ENCODE results near the gene LMTK3. TPM values are rescaled to one million over a fixed set of nuclear protein-coding genes. Genes with fewer than 3 reads are reported as not detected.

The LMTK3 gene
- total RNA-seq, 1 experiment from 2014 or later = 15.9 TPM

GRCh38 chr19:48477698-48478338 is 33.8 kb downstream of the LMTK3 start:
- TF ChIP-seq ZNF263 (CRISPR knock-in tag; IDR thresholded peaks at IDR 0.05; ENCODE audit: low read depth) = no peak
- no peak for TF ChIP-seq GTF2I (CRISPR knock-in tag; conservative IDR thresholded peaks at IDR 0.05)
- DNase-seq (ENCODE audit: low spot score) = no peak
- no peak for ATAC-seq
- CTCF ChIA-PET = no interaction called here
- Mint-ChIP-seq H3K27ac (no peak overlapping the region), H3K9me3 (no peaks in the 10 kb centered on the region), H3K27me3 (ENCODE audit: low read depth) (no peaks in the 10 kb centered on the region), H3K4me3 (no peak overlapping the region), H3K36me3 (peaks cover 31% of the 10 kb centered on the region), H3K4me1 (peaks cover 18% of the 10 kb centered on the region)
- POLR2A ChIA-PET = interaction anchor here (0.5 kb wide), 1 partner anchor 26 kb away, joined by 3 read pairs; no protein-coding TSS in a partner anchor

- no peak for ATAC-seq
Observed at GRCh38 chr19:48477067-48477685, 34.5 kb downstream of the LMTK3 start.

DNA sequence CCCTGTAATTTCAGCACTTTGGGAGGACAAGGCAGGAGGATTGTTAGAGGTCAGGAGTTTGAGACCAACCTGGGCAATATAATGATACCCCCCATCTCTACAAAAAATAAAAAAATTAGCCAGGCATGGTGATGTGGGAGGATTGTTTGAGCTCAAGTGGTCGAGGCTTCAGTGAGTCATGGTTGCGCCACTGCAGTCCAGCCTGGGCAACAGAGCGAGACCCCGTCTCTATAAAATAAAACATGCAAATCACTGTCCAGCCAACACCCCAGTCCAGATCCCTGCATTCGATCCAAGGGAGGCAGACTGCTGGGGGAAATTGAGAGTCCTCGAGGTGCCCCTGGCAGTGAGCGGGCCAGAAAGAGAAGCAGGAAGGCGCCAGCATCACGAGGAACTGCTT is 35.5 kb downstream of the LMTK3 start:
- Mint-ChIP-seq H3K36me3 (peaks cover 44% of the 10 kb centered on the region), H3K27me3 (ENCODE audit: low read depth) (no peaks in the 10 kb centered on the region), H3K4me3 (no peak overlapping the region), H3K9me3 (no peaks in the 10 kb centered on the region), H3K27ac (no peak overlapping the region), H3K4me1 (peaks cover 10% of the 10 kb centered on the region)
- POLR2A ChIA-PET = no interaction called here
- no peak for DNase-seq (ENCODE audit: low spot score)
- CTCF ChIA-PET = interaction anchor here (1.1 to 2.0 kb wide), 2 partner anchors 13 to 125 kb away, joined by 3 to 7 read pairs; no protein-coding TSS in a partner anchor
- ATAC-seq = no peak
- TF ChIP-seq ESRRA (CRISPR knock-in tag; IDR thresholded peaks at IDR 0.05; ENCODE audit: borderline replicate concordance) = no peak

More at GRCh38 chr19:48477067-48477685, 34.5 kb downstream of the LMTK3 start:
- no peak overlapping the region for H3K4me3 Mint-ChIP-seq
- H3K36me3 Mint-ChIP-seq = peaks cover 35% of the 10 kb centered on the region
- H3K27me3 Mint-ChIP-seq (ENCODE audit: low read depth) = no peaks in the 10 kb centered on the region
- TF ChIP-seq NR3C1 (CRISPR knock-in tag; conservative IDR thresholded peaks at IDR 0.05; ENCODE audit: low read depth) = no peak
- H3K27ac Mint-ChIP-seq = no peak overlapping the region
- ChIA-PET POLR2A (no interaction called here), CTCF (interaction anchor here (2.0 kb wide), 1 partner anchor 12 kb away, joined by 7 read pairs; no protein-coding TSS in a partner anchor)
- peaks cover 18% of the 10 kb centered on the region for H3K4me1 Mint-ChIP-seq
- no peak for DNase-seq (ENCODE audit: low spot score)
- H3K9me3 Mint-ChIP-seq = no peaks in the 10 kb centered on the region

DNA sequence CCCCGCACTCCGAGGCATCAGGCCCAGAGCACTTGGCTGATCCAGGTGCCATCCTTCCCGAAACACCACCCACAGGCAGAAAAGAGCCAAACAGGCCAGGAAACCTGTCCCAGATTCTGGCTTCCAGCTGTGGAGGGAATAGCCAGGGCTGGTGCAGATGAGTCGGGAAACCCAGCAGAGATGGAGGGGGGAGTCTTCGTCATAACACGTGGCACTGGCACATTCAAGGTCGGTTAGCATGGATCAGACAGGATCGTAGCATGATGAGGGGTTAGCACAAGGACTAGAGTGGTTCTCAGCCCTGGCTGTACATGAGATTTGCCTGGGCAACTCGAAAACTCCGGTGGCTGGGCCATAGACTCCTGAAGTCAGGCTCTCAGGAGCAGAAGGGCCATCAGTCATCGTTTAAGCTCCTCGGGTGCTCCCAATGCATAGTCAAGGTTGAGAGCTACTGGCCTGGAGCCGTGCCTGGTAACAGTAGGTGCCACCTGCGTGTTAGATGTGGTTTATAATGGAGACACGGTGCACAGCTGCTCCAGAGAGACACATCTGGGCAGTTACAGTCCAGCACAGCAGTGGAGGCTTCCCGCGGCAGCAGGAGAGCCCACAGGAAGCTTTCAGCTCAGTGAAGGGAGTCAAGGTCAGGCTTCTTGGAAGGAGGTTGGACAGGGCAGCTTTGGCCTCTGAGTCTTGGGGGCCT is 36.1 kb downstream of the LMTK3 start:
- peaks cover 6% of the 10 kb centered on the region; the same call in 1 of the 2 replicates for H3K4me1 Mint-ChIP-seq
- H3K27ac Mint-ChIP-seq = no peak overlapping the region
- CTCF ChIA-PET = interaction anchor here (1.1 to 2.0 kb wide), 2 partner anchors 14 to 124 kb away, joined by 3 to 7 read pairs; no protein-coding TSS in a partner anchor
- no peak for ATAC-seq
- H3K9me3 Mint-ChIP-seq = no peaks in the 10 kb centered on the region
- peaks cover 49% of the 10 kb centered on the region for H3K36me3 Mint-ChIP-seq
- H3K27me3 Mint-ChIP-seq (ENCODE audit: low read depth) = no peaks in the 10 kb centered on the region
- no peak overlapping the region for H3K4me3 Mint-ChIP-seq
- TF ChIP-seq ZNF396 (CRISPR knock-in tag; IDR thresholded peaks at IDR 0.05; ENCODE audit: borderline replicate concordance) (no peak), ATF1 (CRISPR knock-in tag; IDR thresholded peaks at IDR 0.05) (no peak), ZNF423 (CRISPR knock-in tag; IDR thresholded peaks at IDR 0.05) (no peak), TCF7 (CRISPR knock-in tag; IDR thresholded peaks at IDR 0.05; ENCODE audit: low read depth) (no peak), SMAD4 (CRISPR knock-in tag; IDR thresholded peaks at IDR 0.05) (no peak), CREB1 (CRISPR knock-in tag; IDR thresholded peaks at IDR 0.05) (no peak), FOXP1 (CRISPR knock-in tag; IDR thresholded peaks at IDR 0.05; ENCODE audit: borderline replicate concordance) (no peak), FOXK1 (CRISPR knock-in tag; IDR thresholded peaks at IDR 0.05) (no peak), NR1H2 (CRISPR knock-in tag; IDR thresholded peaks at IDR 0.05) (no peak), GABPB1 (CRISPR knock-in tag; IDR thresholded peaks at IDR 0.05) (no peak), E2F4 (CRISPR knock-in tag; IDR thresholded peaks at IDR 0.05; ENCODE audit: borderline replicate concordance, low read depth) (no peak), ZNF121 (CRISPR knock-in tag; IDR thresholded peaks at IDR 0.05) (no peak)
- TF ChIP-seq, protein P1, sequence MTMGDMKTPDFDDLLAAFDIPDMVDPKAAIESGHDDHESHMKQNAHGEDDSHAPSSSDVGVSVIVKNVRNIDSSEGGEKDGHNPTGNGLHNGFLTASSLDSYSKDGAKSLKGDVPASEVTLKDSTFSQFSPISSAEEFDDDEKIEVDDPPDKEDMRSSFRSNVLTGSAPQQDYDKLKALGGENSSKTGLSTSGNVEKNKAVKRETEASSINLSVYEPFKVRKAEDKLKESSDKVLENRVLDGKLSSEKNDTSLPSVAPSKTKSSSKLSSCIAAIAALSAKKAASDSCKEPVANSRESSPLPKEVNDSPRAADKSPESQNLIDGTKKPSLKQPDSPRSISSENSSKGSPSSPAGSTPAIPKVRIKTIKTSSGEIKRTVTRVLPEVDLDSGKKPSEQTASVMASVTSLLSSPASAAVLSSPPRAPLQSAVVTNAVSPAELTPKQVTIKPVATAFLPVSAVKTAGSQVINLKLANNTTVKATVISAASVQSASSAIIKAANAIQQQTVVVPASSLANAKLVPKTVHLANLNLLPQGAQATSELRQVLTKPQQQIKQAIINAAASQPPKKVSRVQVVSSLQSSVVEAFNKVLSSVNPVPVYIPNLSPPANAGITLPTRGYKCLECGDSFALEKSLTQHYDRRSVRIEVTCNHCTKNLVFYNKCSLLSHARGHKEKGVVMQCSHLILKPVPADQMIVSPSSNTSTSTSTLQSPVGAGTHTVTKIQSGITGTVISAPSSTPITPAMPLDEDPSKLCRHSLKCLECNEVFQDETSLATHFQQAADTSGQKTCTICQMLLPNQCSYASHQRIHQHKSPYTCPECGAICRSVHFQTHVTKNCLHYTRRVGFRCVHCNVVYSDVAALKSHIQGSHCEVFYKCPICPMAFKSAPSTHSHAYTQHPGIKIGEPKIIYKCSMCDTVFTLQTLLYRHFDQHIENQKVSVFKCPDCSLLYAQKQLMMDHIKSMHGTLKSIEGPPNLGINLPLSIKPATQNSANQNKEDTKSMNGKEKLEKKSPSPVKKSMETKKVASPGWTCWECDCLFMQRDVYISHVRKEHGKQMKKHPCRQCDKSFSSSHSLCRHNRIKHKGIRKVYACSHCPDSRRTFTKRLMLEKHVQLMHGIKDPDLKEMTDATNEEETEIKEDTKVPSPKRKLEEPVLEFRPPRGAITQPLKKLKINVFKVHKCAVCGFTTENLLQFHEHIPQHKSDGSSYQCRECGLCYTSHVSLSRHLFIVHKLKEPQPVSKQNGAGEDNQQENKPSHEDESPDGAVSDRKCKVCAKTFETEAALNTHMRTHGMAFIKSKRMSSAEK (CRISPR knock-in tag; IDR thresholded peaks at IDR 0.05; ENCODE audit: borderline replicate concordance) = no peak
- TF ChIP-seq, protein P2, sequence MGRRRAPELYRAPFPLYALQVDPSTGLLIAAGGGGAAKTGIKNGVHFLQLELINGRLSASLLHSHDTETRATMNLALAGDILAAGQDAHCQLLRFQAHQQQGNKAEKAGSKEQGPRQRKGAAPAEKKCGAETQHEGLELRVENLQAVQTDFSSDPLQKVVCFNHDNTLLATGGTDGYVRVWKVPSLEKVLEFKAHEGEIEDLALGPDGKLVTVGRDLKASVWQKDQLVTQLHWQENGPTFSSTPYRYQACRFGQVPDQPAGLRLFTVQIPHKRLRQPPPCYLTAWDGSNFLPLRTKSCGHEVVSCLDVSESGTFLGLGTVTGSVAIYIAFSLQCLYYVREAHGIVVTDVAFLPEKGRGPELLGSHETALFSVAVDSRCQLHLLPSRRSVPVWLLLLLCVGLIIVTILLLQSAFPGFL (CRISPR knock-in tag; IDR thresholded peaks at IDR 0.05; ENCODE audit: borderline replicate concordance) = no peak
- POLR2A ChIA-PET = no interaction called here
- DNase-seq (ENCODE audit: low spot score) = no peak

Measured in WTC11 (cell line).